GM21825 (cell line): ENCODE data around the gene VOPP1.

Experiments used
- ATAC-seq: cut with Tn5 transposase; IDR thresholded peaks from one replicate; pipeline ENCODE4 v1.9.1; 2021; ENCODE audit warnings: mild to moderate bottlenecking, moderate library complexity; ENCODE audit not compliant: unreplicated experiment

Gene VOPP1

DNA sequence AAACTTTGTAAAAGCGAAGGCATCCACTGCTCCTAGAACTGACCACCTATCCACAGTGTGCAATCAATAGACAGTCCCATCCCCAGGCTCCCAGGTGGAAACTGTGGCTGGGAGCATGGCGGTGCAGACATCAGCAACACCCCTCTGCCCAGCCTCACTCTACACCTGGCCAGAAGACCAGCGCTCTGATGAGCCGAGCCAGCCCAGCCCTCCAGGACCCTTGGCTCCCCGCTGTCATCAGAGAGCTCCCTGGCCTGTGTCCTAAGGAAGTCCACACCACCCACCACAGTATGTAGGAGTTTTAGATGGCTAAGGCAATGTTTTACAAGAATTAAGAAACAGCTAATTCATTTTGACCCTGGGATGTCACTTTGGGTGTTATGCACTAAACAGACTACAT is 81.0 kb downstream of the VOPP1 start:
- ATAC-seq, result no peak

DNA sequence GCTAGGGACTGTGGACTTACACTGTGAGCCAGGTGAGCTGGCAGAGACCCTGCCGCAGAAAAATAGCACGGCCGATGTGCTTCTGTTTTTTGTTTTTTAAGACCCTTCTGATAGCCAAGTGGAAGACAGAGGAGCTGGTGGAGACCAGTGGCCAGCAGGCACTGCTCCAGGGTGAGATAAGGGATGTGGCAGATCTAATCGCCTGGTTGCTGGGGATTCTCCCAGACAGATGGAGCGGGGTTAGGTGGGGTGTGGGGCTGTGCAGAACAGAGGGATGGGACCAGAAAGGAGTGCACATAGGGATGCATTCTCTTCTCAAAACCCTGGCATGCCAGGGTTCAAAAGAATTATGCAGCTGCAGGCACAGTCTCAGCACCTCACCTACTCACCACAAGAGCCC is 82.2 kb downstream of the VOPP1 start:
- no peak for ATAC-seq

DNA sequence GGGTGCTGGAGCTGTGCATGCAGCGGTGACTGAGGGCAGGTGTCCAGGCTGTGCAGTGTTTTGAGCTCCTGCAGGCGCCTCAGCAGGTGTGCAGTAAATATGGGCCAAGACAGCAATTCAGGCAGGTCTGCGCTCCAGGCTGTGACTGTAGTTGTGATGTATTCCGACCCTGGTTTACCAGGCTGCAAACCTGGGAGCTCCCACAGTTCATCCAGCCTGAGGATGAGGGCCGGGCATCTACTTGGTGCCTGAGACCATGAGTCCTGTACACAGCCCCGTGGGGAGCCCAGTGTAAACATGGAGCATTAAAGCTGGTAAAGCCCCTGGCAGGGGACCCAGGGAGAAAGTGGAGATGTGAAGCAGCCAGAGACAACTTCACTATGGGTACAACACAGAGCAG is 82.8 kb downstream of the VOPP1 start:
- no peak for ATAC-seq

DNA sequence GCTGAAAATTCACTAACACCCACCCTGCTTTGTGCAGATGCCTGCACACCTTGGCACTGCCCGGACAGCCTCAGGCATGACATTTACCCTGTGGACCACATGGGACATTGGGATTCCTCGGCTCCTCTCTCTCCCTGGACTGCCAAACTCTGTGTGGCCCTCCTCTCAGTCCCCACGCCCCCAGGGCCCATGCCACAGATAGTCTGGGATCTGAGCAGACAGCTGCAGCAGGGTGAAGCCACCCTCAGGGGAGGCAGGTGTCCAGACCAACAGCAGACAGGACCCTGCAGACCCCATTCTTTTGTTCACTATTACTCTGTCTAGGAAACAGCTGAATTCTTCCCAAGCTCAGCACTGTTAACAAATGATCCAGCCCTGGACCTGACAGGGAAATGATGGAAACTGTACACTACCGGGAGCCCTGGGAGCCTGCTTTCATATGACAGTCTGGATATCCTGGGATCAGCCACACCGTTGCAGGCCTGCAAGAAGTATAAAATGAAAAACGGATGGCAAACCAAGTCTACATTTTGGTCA is 83.4 kb downstream of the VOPP1 start:
- ATAC-seq, result no peak

DNA sequence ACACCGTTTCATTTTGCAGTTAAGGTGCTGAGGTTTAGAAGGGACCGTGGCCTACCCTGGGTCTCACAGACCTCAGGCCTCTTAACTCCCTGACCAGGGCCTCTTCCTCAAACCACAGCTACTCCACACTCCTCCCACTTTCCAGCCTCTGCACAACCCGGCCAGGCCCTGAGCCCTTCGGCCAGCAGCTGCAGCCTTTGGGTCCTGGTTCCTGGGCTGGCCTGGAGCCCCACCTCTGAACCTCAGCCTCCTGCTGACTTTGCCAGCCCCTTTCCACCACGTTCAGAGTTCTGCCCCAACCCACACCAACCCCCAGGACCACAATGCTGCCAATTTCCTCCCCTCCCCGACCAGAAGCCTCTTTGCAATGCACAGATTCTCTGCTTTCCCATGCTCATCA is 84.1 kb downstream of the VOPP1 start:
- ATAC-seq, result no peak

DNA sequence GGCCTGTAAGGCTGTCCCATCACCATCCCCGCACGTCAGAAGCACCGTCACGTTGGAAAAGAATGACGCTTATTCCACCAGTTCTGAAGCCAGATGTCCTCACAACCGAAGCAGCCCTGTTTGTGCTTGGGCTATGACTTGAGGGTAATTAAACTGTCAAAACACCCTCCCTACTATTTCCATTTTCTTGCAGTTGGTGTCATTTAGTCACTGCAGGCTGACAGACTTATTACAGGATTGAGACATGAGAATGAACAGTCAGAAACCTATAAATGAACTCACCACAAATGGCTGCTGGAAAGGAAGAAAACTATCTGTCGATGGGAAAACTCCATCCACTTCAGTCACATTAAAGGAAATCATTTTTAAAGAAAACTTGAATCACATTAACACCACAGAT is 85.3 kb downstream of the VOPP1 start:
- no peak for ATAC-seq

DNA sequence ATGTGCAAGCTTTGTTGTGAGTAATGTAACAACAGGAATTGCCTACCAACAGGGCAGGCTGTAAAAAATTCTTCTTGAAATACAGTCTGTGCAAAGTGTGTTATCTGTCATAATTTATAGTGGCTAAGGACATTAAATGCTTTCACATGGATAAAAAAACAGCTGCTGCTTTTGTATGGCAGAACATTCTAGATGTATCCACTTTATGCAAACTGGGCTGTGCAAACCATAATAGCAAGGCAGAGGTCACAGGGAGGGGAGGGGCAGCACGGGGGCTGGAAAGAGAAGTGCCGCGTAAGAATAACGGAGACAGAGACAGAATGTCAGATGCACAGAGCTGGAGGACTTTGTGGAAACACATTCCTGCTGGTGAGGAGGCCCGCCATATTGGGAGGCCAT is 86.1 kb downstream of the VOPP1 start:
- no peak for ATAC-seq

DNA sequence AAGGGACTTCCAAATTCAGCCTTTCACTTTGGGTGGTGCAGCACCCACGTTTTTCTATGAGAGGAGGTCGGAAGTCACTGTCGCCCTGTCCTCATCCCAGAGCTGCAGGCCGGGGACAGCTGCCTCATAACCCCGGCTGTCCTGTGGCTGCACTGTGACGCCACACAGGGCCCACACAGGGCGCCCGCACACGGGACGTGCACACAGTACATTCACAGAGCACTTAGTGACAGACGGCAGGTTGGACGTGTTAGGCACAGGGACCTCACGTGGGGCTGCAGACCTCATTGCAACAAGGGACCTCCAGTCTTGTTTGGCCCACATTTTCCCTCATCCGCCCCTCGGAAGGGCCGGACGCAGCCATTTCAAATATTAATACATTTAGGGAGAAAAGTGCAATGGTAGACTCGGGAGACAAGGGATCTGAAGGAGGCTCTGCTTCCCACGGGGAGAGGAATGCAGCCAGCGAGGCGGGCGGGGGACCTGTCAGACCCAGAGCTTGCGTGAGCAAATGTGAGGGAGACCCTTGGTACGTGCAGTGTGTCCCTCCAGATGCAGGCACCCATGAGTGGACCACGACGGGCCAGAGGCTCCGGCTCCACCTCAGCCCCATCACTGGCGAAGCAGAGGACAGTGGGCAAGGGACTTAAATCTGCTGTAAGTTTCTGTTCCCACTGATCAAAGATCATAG is 86.7 kb downstream of the VOPP1 start:
- ATAC-seq, result no peak

DNA sequence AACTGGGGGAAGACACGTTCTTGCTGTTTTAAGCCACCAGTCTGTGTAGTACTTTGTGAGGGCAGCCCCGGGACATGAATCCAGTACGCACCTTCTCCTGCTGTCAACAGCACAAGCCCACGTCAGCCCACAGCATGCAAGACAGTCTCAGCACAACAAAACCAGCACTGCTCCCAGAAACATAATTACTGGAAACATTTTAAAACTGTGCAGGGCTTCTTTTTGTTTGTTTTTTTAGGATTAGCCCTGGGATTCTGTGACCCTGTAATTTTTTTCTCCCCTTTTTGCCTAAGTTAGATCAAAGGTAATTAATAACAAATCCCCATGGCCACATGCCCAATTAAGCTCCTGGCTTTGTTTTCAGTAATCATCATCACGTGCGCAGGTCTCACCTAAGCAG is 87.5 kb downstream of the VOPP1 start:
- no peak for ATAC-seq

DNA sequence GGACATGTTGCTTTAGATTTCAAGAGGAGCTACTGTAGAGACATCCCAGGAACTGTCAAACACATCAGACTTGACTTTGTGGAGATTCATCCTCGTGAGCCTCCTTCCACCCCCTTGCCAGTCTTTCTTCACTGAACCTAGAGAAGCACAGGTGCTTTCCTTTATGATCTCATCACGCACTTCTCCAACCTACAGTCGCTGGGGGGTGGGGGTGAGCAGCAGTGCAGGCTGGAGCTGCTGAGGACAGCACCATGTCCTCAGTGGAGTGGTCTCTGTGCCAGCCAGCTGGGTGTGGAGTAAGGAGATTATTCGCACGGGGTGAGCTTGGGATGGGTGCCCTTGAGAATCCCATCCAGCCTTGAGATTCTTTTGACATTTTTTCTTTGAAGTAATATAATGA is 88.1 kb downstream of the VOPP1 start:
- no peak for ATAC-seq

DNA sequence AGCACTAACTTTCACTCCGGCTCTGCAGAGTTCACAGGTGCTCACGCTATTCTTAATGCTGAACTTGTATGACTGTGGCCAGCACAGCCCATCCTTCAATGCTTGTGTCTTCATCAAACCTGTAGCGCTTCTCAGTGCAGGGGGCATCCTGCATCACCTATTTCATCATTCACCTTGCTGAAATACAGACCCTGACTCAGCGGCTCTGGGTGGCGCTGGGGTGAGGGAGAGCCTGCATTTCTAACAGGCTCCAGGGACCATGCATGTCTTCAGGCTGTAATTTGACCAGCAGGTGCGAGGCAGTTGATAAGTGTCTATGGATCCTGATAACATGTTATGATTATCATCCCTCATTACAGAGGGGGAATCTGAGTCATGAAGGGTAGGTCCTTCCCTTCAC is 89.3 kb downstream of the VOPP1 start:
- no peak for ATAC-seq

DNA sequence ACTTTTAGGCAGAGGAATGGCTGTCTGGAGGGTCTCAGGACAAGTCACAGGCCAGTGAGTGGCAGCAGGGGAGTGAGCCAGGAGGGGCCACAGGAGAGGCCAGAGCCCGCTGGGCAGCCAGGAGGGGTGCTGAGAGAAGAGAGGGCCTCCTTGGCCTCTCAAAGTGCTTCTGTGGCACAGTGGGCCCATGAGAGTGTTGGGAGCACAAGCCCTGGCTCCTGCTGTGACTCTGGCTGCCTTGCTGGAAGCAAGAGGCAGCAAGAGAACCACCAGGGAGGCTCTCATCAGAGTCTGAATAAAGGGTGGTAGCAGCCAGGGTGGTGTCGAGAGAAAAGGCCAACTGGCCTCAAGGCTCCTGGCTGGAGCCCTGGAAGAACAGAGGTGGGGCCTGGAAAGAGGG is 91.1 kb downstream of the VOPP1 start:
- ATAC-seq, result no peak

DNA sequence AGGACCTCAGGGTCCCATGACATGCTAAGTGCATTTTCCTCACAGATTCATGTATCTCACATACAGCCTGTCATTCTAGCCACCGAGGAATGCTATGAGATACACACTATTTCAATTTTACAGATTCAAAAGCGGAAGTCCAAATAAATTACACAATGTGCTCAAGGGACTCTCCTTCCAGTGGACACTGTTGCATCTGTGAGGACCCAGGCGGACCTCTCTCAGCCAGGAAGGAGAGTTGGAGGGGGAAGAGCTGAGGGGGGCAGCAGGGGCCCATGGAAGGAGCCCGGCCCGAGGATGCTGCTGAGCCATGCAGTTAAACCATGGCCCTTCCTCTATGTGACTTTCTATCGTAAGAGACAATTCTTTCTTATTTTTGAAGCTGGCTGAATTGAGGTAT is 93.6 kb downstream of the VOPP1 start:
- ATAC-seq, result no peak

DNA sequence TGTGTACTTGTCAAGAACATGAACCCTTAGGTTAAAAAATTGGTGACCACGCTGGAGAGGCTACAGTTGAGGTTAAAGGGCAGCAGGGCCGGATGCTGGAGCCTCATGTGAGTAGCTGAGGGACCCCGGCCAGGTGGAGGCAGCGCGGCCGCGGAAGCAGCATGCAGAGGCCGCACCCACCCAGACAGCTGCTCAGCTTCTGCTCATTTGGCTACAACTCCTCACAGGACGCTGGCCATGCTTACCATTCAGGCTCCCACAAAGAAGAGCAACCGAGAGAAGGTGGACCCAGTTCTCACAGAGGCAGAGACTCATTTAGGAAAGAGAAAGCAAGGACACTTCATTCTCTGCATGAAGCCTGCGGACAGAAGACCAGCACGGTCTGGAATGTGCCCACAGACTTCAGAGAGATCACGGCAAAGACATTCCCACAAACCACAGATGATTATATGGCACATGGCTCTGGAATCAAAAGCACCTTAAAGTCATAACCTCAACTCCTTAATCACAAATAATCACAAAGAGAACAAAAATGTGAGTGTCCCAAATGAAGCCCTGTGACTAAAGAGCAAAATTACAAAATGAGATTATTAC is 94.4 kb downstream of the VOPP1 start:
- ATAC-seq, result no peak

DNA sequence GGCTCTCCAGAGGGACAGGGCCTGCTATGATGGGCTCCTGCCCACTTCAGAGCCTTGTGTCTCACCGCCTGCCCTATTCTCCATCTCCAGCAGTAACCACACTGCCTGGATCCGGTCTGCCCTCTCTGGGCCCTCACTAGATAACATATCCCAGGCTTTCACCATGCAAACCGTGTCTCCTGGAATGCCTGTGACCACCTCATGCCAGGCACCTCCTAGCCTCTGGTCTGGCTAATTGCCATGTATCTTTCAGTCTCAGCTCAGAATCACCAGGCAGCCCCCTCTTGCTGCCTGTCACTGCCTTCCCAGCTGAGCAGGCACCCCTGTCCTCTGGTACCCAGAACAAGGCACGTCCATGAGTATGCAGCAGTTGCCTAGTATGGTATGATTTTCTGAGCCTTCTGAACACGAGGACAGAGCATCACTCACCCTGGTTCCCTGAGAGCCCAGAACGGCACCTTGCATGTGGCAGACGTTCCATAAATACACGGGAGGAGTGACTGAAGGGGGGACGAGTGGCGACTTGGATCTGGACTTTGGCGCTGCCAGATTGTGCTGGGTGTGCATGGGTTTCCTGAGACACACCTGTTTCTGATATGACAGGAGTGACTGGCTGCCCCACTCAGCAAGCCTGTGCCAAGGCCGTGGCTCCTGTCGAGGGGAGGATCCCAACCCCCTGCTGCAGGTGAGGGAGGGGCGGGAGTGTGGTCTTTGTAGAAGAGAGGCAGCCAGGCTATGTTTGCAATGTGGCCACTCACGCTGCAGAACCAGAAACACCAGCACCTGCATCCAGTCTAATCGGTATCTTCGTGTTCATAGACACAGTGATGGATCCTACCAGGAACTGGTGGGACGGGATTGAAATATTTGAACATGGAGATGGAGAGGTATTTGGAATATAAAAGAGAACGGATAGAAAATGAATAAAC is 95.2 kb downstream of the VOPP1 start:
- no peak for ATAC-seq

DNA sequence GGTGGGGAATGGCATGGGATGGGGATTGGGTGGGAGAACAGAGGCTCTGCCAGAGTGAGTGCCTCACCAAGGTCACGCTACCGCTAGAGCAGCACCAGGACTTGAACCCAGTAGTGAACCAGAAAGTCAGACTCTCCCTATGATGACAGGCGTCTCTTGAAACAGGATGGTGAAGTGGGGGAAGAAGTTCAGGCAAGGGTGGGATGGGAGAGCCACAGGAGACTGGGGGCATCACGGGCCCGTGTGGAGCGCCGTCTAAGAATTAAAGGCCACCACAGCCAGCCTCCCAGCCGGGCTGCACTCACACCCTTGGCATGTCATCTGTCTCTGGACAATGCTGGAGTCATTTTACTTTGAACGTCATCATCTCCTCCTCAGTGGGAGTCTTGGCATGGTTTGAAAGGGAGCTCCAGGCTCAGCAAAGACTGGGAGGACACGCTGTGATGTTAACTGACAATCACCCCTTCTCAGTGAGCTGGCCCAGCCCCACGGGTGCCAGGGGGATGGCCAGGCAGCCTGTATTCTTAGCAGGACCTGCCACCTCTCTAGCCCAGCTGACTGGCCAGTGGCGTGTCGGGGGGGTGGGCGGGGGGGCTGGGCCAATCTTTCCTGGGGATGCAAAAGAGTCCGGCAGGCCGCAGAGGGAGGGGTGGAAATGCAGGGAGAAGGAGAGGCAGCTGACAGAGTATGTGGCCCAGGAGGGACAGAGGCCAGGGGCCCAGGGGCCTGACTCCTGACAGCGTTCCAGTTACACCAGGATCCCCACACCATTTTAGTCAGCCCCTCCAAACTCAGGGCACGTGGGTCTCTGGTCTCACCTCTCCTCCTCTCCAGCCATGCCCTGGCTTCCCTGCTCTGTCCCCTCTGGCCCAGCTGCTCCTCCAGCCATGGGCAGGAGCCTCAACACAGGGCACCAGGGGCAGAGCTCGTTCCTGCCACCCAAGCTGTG is 96.2 kb downstream of the VOPP1 start:
- ATAC-seq, result no peak

DNA sequence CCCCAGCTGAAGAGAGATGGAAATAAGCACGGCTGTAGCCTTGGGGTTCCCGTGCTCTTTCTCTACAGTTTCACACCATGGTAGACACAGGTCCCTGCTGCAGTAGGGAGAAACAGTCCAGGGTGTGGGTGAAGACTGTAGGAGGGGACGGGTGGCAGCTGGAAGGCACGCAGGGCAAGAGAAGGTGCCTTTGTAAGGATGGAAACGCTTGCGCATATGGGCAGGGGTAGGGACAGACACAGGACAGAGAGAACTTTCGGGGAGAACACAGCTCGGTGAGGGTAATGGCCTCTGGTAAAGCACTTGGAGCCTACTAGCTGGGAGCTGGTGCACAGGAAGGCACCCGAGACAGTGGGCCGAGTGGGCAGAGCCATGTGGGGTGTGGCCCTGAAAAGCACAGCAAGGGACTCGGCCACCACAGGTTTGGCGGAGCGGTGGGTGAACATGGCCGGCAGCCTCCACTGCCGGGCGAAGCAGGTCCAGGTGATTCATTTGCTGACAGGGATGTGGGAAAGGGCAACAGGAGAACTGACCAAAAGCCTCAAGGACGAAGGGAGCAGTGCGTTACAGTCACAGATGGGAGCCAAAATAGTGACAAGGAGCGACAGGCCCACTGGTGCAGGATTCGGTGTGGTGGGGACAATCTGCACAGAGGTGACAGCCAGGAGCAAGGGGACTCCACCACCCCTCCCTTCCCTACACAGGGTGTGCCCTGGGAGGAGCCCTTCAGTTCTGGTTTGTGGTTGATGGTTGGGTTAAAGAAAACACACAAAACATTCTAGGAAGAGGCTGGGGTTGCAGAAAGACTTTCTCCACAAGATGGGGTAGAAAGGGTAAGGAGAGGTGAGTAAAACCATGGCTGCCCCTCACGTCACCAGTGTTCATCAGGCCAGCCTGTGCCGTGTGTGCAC is 97.1 kb downstream of the VOPP1 start:
- no peak for ATAC-seq

DNA sequence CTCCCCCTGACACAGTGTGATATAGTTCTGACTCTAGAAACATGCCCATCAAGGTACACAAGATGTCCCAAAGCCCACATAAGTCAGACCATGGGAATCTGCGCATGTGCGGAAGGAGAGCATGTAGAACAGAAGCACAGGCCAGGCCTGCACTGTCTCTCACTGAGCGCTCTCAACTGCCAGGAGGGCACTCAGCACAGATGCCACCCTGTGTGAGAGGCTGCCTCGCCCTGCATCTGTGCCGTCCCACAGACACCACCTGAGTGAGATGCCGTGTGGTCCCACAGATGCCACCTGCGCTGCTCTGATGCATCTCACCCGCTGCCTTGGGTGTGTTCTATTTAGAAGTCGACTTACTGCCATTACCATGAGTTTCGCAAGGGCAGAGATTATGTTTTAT is 98.4 kb downstream of the VOPP1 start:
- no peak for ATAC-seq

DNA sequence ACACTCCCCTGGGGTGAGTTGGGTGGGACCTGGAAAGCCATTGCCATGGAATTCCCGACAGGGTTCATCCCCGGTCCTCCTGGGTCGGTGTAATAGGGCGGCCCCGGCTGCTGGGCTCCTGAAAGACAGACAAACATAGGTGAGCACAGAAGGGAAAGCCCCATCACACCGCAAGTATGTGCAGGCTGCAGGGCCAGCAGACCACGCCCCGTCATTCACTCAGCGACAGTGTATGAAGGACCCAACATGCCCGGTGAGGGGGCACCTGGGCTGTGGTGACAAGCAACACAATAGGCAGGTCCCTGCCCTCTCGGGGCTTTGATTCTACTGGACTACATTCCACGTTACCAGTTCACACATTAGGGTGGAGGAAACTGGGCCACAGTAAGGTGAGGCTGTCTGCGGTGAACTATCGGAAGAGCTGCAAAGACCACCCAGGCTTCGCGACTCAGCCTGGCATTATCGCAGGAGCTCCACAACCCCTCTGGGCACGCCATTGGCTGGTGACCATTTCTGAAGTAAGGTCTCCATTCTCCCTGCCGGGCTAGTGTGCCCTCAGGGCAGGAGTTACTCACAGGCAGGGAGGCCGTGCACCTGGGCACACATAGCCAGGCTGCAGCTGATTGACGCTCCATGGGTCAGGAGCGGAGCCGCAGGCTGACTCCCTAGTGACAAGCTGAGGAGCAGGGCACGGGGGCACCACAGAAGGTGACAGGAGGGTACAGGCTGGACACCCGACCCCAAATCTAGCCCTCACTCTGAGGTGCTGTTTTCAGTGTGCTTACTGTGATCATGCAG is 99.2 kb downstream of the VOPP1 start:
- ATAC-seq, result no peak
